Right lobe of liver (tissue), 4 donors: ENCODE measurements around the gene ZNF615.
"Not testable (repeated sequence)": the region's sequence is repeated elsewhere in the genome, so short reads cannot be mapped to it uniquely, and the experiment has no call there.

Experiments
- CTCF ChIP-seq, 4 donors: fragments of 200-600 bp in 3 of 4; fragments of 450-650 bp in 1 of 4; IDR thresholded peaks; one replicate each; pipeline versions ENCODE4 v1.5.1 to v1.8.0; 2016 to 2022; ENCODE audit warnings: antibody characterized with exemption in 4 of 4, mild to moderate bottlenecking in 2 of 4
- POLR2A ChIP-seq: fragments of 450-650 bp; IDR thresholded peaks from one replicate; pipeline ENCODE4 v1.6.1; 2017; ENCODE audit warnings: antibody characterized with exemption, mild to moderate bottlenecking
- donor health status: DM: no; HTN: no; CAD: no.
- donor health status: DM: no; HTN: no; CAD: no.
- donor health status: DM: no; HTN: yes; CAD: no.

GRCh38 chr19:52056480-52056879 is 48.5 kb upstream of the ZNF615 start:
- not testable (repeated sequence) for TF ChIP-seq CTCF (IDR thresholded peaks at IDR 0.05); POLR2A
